H1 (cell line): ENCODE results near the gene ZFP69. TPM values are rescaled to one million over a fixed set of nuclear protein-coding genes. Genes with fewer than 3 reads are reported as not detected.

Experiments
- CTCF ChIA-PET: fragments of 300-600 bp; sonication (Branson Sonifier 250); formaldehyde crosslinking; loops from one replicate; lab custom pipeline; 2021; ENCODE audit not compliant: partially characterized antibody; lab: Charles Lee
- POLR2A ChIA-PET: fragments of 300-600 bp; sonication (Branson Sonifier 250); formaldehyde crosslinking; loops from one replicate; lab custom pipeline; 2021; ENCODE audit warnings: inconsistent platforms; ENCODE audit not compliant: partially characterized antibody; lab: Charles Lee
- DNase-seq, 2 experiments: peaks; one replicate each; pipeline versions ENCODE4 v3.0.0 to v3.0.0-alpha.2; 2010 to 2022; ENCODE audit warnings: low spot score in 2 of 2, low read depth in 1 of 2, mixed read lengths in 1 of 2
- FAIRE-seq: peaks from 2 replicates; lab custom pipeline; 2011; peaks lifted over from hg19 to GRCh38; lab: Jason Lieb, UNC
- H2AFZ ChIP-seq: 2 replicates; pipeline ENCODE4 v1.8.1; 2012; ENCODE audit warnings: low read length, inconsistent platforms
- H2AK5ac ChIP-seq: 2 replicates; pipeline ENCODE4 v1.6.1; 2013; ENCODE audit warnings: low read depth, low read length
- H2BK120ac ChIP-seq: replicated peaks from 2 replicates; pipeline ENCODE3; 2013; ENCODE audit warnings: low read depth, low read length, inconsistent platforms
- H2BK12ac ChIP-seq: 2 replicates; pipeline ENCODE4 v1.6.1; 2013; ENCODE audit warnings: low read depth, low read length
- H2BK15ac ChIP-seq: 2 replicates; pipeline ENCODE4 v1.6.1; 2013; ENCODE audit warnings: low read length
- H2BK20ac ChIP-seq: 2 replicates; pipeline ENCODE4 v1.6.1; 2013; ENCODE audit warnings: low read length
- H2BK5ac ChIP-seq: 2 replicates; pipeline ENCODE4 v1.6.1; 2013; ENCODE audit warnings: low read depth, low read length
- H3K14ac ChIP-seq: 2 replicates; pipeline ENCODE4 v1.6.1; 2013; ENCODE audit warnings: inconsistent platforms; ENCODE audit not compliant: insufficient read length
- H3K18ac ChIP-seq: 2 replicates; pipeline ENCODE4 v1.6.1; 2013; ENCODE audit warnings: low read length; ENCODE audit errors: extremely low read depth
- H3K23ac ChIP-seq: 2 replicates; pipeline ENCODE4 v1.6.1; 2013; ENCODE audit warnings: inconsistent platforms; ENCODE audit not compliant: insufficient read length
- H3K23me2 ChIP-seq: 2 replicates; pipeline ENCODE4 v1.6.1; 2013; ENCODE audit warnings: low read depth, low read length
- H3K27ac ChIP-seq: 2 replicates; pipeline ENCODE4 v1.6.1; 2011; ENCODE audit warnings: low read depth, low read length, inconsistent platforms
- H3K27me3 ChIP-seq, 4 experiments: replicated peaks in 1 of 4; 1 replicate in 1 of 4; 2 replicates in 3 of 4; pipeline versions ENCODE4 v1.6.1 to v1.8.1; 2011 to 2013; ENCODE audit warnings: low read length in 3 of 4, mild to moderate bottlenecking in 3 of 4, inconsistent platforms in 2 of 4, mixed read lengths in 2 of 4, moderate library complexity in 1 of 4; ENCODE audit not compliant: control insufficient read depth in 3 of 4, insufficient read depth in 3 of 4; ENCODE audit errors: extremely low read depth in 1 of 4
- H3K36me3 ChIP-seq, 4 experiments: 2 replicates each; pipeline versions ENCODE4 v1.6.1 to v1.8.1; 2011 to 2013; ENCODE audit warnings: mild to moderate bottlenecking in 4 of 4, low read length in 3 of 4, moderate library complexity in 2 of 4, control low read depth in 1 of 4, inconsistent platforms in 1 of 4; ENCODE audit not compliant: insufficient read depth in 4 of 4, control insufficient read depth in 2 of 4
- H3K4ac ChIP-seq: replicated peaks from 2 replicates; pipeline ENCODE3; 2013; ENCODE audit warnings: low read length, low read depth, mixed read lengths, inconsistent platforms; ENCODE audit not compliant: insufficient read length
- H3K4me1 ChIP-seq, 4 experiments: replicated peaks in 1 of 4; 1 replicate in 1 of 4; 2 replicates in 3 of 4; pipeline versions ENCODE4 v1.6.1 to v1.8.1; 2011 to 2013; ENCODE audit warnings: low read length in 3 of 4, inconsistent platforms in 2 of 4, mixed read lengths in 1 of 4; ENCODE audit not compliant: insufficient read depth in 4 of 4, control insufficient read depth in 3 of 4
- H3K4me2 ChIP-seq, 2 experiments: 2 replicates each; pipeline versions ENCODE4 v1.6.1 to v1.8.1; 2011 to 2013; ENCODE audit warnings: low read depth in 2 of 2, low read length in 2 of 2, control low read depth in 1 of 2, inconsistent platforms in 1 of 2, mild to moderate bottlenecking in 1 of 2; ENCODE audit not compliant: insufficient read depth in 1 of 2
- H3K4me3 ChIP-seq, 4 experiments: fragments of 200-600, 300-600 bp in 1 of 4; sonication (generic), shearing (Covaris generic), sonication (Bioruptor Twin) in 1 of 4; 2 replicates each; pipeline versions ENCODE4 v1.5.1 to v1.8.1; 2011 to 2016; ENCODE audit warnings: low read length in 4 of 4, low read depth in 3 of 4, control low read depth in 2 of 4, inconsistent platforms in 2 of 4, mild to moderate bottlenecking in 2 of 4, mixed read lengths in 1 of 4, moderate library complexity in 1 of 4; ENCODE audit not compliant: insufficient read depth in 2 of 4; ENCODE audit errors: extremely low read depth in 1 of 4
- H3K56ac ChIP-seq: replicated peaks from 2 replicates; pipeline ENCODE3; 2013; ENCODE audit warnings: low read depth, mild to moderate bottlenecking, mixed read lengths, low read length, inconsistent platforms; ENCODE audit not compliant: insufficient read length
- H3K79me1 ChIP-seq: 2 replicates; pipeline ENCODE4 v1.6.1; 2013; ENCODE audit warnings: low read depth, low read length, control low read depth
- H3K79me2 ChIP-seq, 2 experiments: 2 replicates each; pipeline versions ENCODE4 v1.6.1 to v1.8.1; 2012 to 2013; ENCODE audit warnings: low read length in 2 of 2, mild to moderate bottlenecking in 2 of 2, inconsistent platforms in 1 of 2; ENCODE audit not compliant: insufficient read depth in 2 of 2, control insufficient read depth in 1 of 2
- H3K9ac ChIP-seq, 4 experiments: replicated peaks in 1 of 4; 1 replicate in 1 of 4; 2 replicates in 3 of 4; pipeline versions ENCODE4 v1.6.1 to v1.8.1; 2011 to 2013; ENCODE audit warnings: low read depth in 3 of 4, low read length in 3 of 4, control low read depth in 2 of 4, mild to moderate bottlenecking in 2 of 4, moderate library complexity in 2 of 4, inconsistent platforms in 1 of 4; ENCODE audit errors: extremely low read depth in 1 of 4
- H3K9me3 ChIP-seq, 2 experiments: 2 replicates each; pipeline versions ENCODE4 v1.6.1 to v1.8.1; 2012 to 2013; ENCODE audit warnings: mild to moderate bottlenecking in 2 of 2, moderate library complexity in 2 of 2, control low read depth in 1 of 2, inconsistent platforms in 1 of 2, low read depth in 1 of 2, low read length in 1 of 2, mixed read lengths in 1 of 2; ENCODE audit not compliant: insufficient read depth in 2 of 2
- H4K20me1 ChIP-seq, 2 experiments: replicated peaks in 1 of 2; 2 replicates each; pipeline versions ENCODE3 to v1.8.1; 2011 to 2013; ENCODE audit warnings: inconsistent platforms in 2 of 2, low read length in 2 of 2, mild to moderate bottlenecking in 1 of 2; ENCODE audit not compliant: insufficient read depth in 2 of 2, control insufficient read depth in 1 of 2
- H4K5ac ChIP-seq: 2 replicates; pipeline ENCODE4 v1.6.1; 2013; ENCODE audit warnings: low read length, low read depth, mixed read lengths, inconsistent platforms; ENCODE audit not compliant: insufficient read length
- H4K8ac ChIP-seq: 2 replicates; pipeline ENCODE4 v1.8.0; 2013; ENCODE audit warnings: mild to moderate bottlenecking, moderate library complexity, low read length, inconsistent platforms; ENCODE audit not compliant: insufficient read depth; ENCODE audit errors: extremely low read depth
- H4K91ac ChIP-seq: replicated peaks from 2 replicates; pipeline ENCODE3; 2013; ENCODE audit warnings: low read length, mixed read lengths, inconsistent platforms; ENCODE audit not compliant: insufficient read length
- CBX8 ChIP-seq: fragments of 300-800, 300-1000 bp; sonication (generic); IDR thresholded peaks from 2 replicates; pipeline ENCODE4 v1.7.1; 2016; ENCODE audit warnings: low read depth, low read length, borderline replicate concordance
- CEBPB ChIP-seq: IDR thresholded peaks from 2 replicates; pipeline ENCODE4 v1.6.1; 2012; ENCODE audit warnings: low read depth, low read length
- EGR1 ChIP-seq: IDR thresholded peaks from 2 replicates; pipeline ENCODE4 v1.6.1; 2011; ENCODE audit warnings: low read depth, low read length, borderline replicate concordance
- EZH2 ChIP-seq: fragments of 200-600 bp; sonication (generic); IDR thresholded peaks from 2 replicates; pipeline ENCODE4 v1.7.1; 2012; ENCODE audit warnings: low read depth, mild to moderate bottlenecking, moderate library complexity, low read length, inconsistent platforms; ENCODE audit not compliant: severe bottlenecking
- NANOG ChIP-seq: IDR thresholded peaks from 2 replicates; pipeline ENCODE4 v1.6.1; 2011; ENCODE audit warnings: low read length, low read depth, mild to moderate bottlenecking, inconsistent platforms; ENCODE audit not compliant: insufficient read depth, poor library complexity, severe bottlenecking
- POLR2AphosphoS5 ChIP-seq: IDR thresholded peaks from 2 replicates; pipeline ENCODE4 v1.6.1; 2011; ENCODE audit warnings: low read depth, low read length
- WGBS, 2 experiments: shearing (Covaris generic) in 1 of 2; methylation state at CpG; one replicate each; pipeline versions ENCODE4 v1.1.6 to v1.1.7; 2013 to 2015; ENCODE audit warnings: low lambda C conversion rate in 2 of 2, mixed read lengths in 2 of 2, inconsistent platforms in 1 of 2, low coverage in 1 of 2, missing lambda C conversion rate in 1 of 2; ENCODE audit not compliant: insufficient replicate concordance in 2 of 2, insufficient coverage in 1 of 2, insufficient read length in 1 of 2; ENCODE audit errors: extremely low coverage in 1 of 2, missing lambda C conversion rate in 1 of 2; 5-methylcytosine and 5-hydroxymethylcytosine counted together
- polyA plus RNA-seq, 7 experiments: library from polyadenylated mRNA; depleted of rRNA in 3 of 7; stranded (reverse) in 5 of 7; unstranded in 2 of 7; fragments of >200 nt in 5 of 7; fragments of 200-250 nt in 2 of 7; gene quantifications; 1 replicate in 5 of 7; 2 replicates in 1 of 7; 4 replicates in 1 of 7; pipeline versions ENCODE4 v1.2.1 to v1.2.3, GENCODE V29; 2011 to 2013; ENCODE audit warnings: missing spikeins in 2 of 7, mixed read lengths in 2 of 7
- total RNA-seq: library from RNA; stranded (reverse); fragmentation: NEBNext Ultra II Directional; extraction: Animal tissue kit (Norgen Biotek cat#: 25700); gene quantifications from 2 replicates; pipeline ENCODE4 v1.2.1, GENCODE V29; 2021

Gene ZFP69
- total and polyA plus RNA-seq, 2 of the 8 experiments (the other 6 are each of a cell fraction or from before 2014, with no cell fraction given) = 1.0 to 4.3 TPM

- H3K4me3 ChIP-seq = peak overlapping the region; percentile 69 to 76 (median 72)
- H3K4me1 ChIP-seq = 0 out of 7 replicates have a peak, but pooled peaks cover 0 to 2% (median under 1%) of the 10 kb centered on the region in 4 experiments
- peaks cover 0 to 12% (median 9%) of the 10 kb centered on the region in 4 experiments; a peak in 6 of 7 replicates for H3K27me3 ChIP-seq
- 52% methylated on average over 6 of the region's 6 CpGs; no CpG with 5 or more reads in 1 of the 2 experiments for WGBS, 2 experiments
- FAIRE-seq (no peak), DNase-seq (no peak)
- POLR2A ChIA-PET = interaction anchor here (1.0 to 1.8 kb wide), 3 partner anchors 12 to 31 kb away, joined by 3 to 6 read pairs (median 6); partner anchors contain the start of genes ZFP69 and ZNF684
- peak overlapping the region; percentile 15; the same call in 1 of the 2 replicates for H3K18ac ChIP-seq
- H3K79me1 ChIP-seq = no peaks in the 10 kb centered on the region; the same call in 1 of the 2 replicates
- H3K4me2 ChIP-seq = peak overlapping the region; percentile 92 to 95
- CTCF ChIA-PET = no interaction called here
- TF ChIP-seq CBX8 (no peak), EGR1 (no peak), POLR2AphosphoS5 (no peak), NANOG (no peak), EZH2 (no peak), CEBPB (no peak)
- peaks cover 0 to 2% of the 10 kb centered on the region in 2 experiments for H4K20me1 ChIP-seq
- no peak overlapping the region for H2BK12ac ChIP-seq
- H3K14ac ChIP-seq = no peak overlapping the region
- 0 out of 4 replicates have a peak, but pooled peaks cover 0 to 8% of the 10 kb centered on the region in 2 experiments for H3K9me3 ChIP-seq
- no peak overlapping the region for H3K56ac ChIP-seq
- H3K36me3 ChIP-seq = no peaks in the 10 kb centered on the region
- no peaks in the 10 kb centered on the region for H3K79me2 ChIP-seq
- no peak overlapping the region for H3K23ac ChIP-seq
- peaks cover 7% of the 10 kb centered on the region; the same call in 1 of the 2 replicates for H3K23me2 ChIP-seq
- H2BK20ac ChIP-seq = no peak overlapping the region
- H4K91ac ChIP-seq = peak overlapping the region; percentile 61
- H2BK120ac ChIP-seq = no peak overlapping the region
- no peak overlapping the region for H2BK15ac ChIP-seq
- H4K8ac ChIP-seq = peak overlapping the region; percentile 90; the same call in 1 of the 2 replicates
- H2AK5ac ChIP-seq = no peak overlapping the region
- H3K27ac ChIP-seq = no peak overlapping the region
- no peak overlapping the region for H3K9ac ChIP-seq
- no peak overlapping the region for H2BK5ac ChIP-seq
- H3K4ac ChIP-seq = no peak overlapping the region
- H2AFZ ChIP-seq = peak overlapping the region; percentile 98
- H4K5ac ChIP-seq = peak overlapping the region; percentile 8
Measured at GRCh38 chr1:40507973-40508372, 30.9 kb downstream of the ZFP69 start.
